Measurements from ENCODE around the gene ALDH1A3.

Gene ALDH1A3

DNA sequence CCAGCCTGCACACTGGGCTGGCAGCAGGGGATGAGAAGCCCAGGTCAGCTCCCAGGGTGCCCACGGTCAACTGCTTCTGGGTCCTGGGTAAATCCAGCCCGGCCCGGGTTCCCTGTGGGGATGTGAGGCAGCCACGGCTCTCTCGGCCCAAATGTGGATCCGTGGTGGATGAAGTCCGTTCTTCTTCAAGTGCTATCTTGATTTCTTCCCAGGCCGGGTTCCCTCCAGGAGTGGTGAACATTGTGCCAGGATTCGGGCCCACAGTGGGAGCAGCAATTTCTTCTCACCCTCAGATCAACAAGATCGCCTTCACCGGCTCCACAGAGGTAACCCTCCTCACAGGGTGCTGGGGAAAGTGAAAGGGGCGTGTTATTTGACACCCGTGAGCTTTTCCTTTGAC, 16.1 kb downstream of the ALDH1A3 start:
- Histone ChIP-seq H3K4me1 (no peaks in the 10 kb centered on the region; the same call in 1 of the 2 replicates), H3K36me3 (no peaks in the 10 kb centered on the region), H3K9me3 (no peaks in the 10 kb centered on the region), H3K4me3 (ENCODE audit: low read depth, low read length) (no peak overlapping the region), H3K27me3 (no peaks in the 10 kb centered on the region)
- TF ChIP-seq, protein P1, sequence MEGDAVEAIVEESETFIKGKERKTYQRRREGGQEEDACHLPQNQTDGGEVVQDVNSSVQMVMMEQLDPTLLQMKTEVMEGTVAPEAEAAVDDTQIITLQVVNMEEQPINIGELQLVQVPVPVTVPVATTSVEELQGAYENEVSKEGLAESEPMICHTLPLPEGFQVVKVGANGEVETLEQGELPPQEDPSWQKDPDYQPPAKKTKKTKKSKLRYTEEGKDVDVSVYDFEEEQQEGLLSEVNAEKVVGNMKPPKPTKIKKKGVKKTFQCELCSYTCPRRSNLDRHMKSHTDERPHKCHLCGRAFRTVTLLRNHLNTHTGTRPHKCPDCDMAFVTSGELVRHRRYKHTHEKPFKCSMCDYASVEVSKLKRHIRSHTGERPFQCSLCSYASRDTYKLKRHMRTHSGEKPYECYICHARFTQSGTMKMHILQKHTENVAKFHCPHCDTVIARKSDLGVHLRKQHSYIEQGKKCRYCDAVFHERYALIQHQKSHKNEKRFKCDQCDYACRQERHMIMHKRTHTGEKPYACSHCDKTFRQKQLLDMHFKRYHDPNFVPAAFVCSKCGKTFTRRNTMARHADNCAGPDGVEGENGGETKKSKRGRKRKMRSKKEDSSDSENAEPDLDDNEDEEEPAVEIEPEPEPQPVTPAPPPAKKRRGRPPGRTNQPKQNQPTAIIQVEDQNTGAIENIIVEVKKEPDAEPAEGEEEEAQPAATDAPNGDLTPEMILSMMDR (IDR thresholded peaks at IDR 0.05; ENCODE audit: low read depth, low read length): no peak
- DNase-seq: no peak

DNA sequence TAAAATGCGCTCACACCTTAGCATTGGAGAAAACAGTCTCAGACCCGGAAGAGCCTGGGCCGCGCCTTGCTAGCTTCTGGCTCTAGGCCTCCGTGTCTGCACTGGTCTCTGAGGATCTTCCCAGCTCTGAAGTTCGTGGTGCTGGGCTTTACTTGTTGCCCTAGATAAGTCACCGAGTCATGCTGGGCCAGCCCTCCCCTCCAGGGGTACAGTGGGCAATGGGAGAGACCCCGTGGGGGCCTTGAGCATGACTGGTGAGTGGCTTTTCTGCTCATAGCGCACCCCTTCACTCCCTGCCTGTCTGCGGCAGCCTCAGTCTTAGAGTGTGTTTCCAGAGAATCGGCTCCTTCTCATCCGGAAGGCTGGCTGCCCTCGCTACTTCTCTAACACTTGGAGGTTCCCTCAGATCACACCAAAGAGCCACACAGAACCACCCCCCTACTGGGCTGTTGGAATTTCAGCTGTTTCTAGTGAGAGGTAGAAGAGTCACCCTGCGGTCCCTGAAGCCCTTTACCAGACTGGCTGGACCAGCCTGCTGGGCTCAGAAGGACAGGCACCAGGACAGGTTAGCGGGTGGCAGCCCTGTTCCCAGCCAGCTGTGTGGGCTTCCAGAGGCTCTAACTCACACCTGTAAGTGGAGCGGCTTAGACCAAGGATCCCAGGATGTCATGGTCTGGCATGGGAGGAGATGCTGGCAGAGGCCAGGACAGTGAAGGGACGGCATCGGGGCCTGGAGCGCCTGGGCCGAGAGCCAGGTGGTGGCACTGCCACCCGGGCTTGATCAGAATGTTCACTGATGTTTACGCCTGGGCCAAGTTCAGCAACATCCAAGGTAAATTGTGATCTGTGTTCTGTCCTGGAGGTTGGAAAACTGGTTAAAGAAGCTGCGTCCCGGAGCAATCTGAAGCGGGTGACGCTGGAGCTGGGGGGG, 17.9 kb downstream of the ALDH1A3 start:
- H3K9me3 ChIP-seq: no peaks in the 10 kb centered on the region
- H3K27me3 ChIP-seq: no peaks in the 10 kb centered on the region
- no peak for DNase-seq
- TF ChIP-seq, protein P1 (IDR thresholded peaks at IDR 0.05; ENCODE audit: low read depth, low read length): no peak
- H3K4me3 ChIP-seq (ENCODE audit: low read depth, low read length): no peak overlapping the region
- peaks cover 7% of the 10 kb centered on the region for H3K4me1 ChIP-seq
- no peaks in the 10 kb centered on the region for H3K36me3 ChIP-seq

DNA sequence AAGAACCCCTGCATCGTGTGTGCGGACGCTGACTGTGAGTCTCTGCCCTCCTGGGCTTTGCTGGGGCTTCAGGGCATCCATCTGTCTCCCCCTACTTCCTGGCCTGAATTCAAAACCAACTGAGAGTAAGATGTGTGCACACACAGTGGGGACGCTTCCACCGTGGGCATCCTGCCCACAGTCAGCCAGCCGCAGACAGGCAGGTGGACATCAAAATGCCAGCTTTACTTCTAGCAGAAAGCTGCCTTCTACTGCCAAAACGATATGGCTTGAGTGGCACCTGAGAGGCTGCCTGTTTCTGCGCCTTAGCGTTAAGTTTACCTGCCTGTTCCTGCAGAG, 18.5 kb downstream of the ALDH1A3 start:
- Histone ChIP-seq H3K36me3 (no peaks in the 10 kb centered on the region), H3K9me3 (no peaks in the 10 kb centered on the region), H3K27me3 (no peaks in the 10 kb centered on the region), H3K4me1 (peaks cover 7% of the 10 kb centered on the region), H3K4me3 (ENCODE audit: low read depth, low read length) (no peak overlapping the region)
- no peak for DNase-seq
- TF ChIP-seq, protein P1 (IDR thresholded peaks at IDR 0.05; ENCODE audit: low read depth, low read length): no peak

DNA sequence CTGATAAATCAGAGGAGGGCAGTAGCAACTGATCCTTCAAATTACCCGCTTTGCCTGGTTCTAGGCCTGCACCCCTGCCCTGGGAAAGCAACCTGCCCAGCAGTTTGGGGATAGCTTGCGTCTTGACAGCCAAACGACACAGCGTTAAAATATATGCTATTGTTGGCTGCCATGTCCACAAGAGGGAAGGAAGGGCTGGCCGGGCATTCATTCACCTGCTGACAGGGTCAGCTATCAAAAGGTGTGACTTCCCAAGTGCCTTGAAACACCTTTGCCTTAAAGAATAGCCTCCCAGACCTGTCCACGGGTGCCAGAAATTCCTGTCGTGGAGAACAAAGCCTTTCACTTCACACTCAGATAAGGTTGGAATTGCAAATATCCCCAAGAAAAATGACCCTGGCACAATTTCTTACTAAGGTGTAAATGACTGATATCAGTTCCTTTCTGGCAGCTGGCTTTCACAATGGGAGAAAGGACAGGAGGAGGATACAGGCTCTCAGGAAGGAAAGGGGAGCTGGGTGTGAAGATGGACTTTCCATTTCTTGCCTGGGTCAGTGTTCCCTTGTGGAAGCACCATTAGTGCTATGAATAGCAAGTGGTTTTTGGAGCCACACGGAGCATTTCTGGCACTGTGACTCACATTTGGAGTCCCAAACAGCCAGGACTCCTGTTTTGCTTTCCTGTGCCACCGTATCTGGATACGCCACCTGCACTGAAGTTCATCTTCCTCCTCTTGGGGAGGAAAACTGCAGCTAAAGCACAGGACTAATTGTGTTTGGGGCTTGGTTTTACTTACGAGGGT, 19.2 kb downstream of the ALDH1A3 start:
- Histone ChIP-seq H3K4me1 (peaks cover 7% of the 10 kb centered on the region), H3K4me3 (ENCODE audit: low read depth, low read length) (no peak overlapping the region), H3K9me3 (no peaks in the 10 kb centered on the region), H3K27me3 (no peaks in the 10 kb centered on the region), H3K36me3 (no peaks in the 10 kb centered on the region)
- TF ChIP-seq, protein P1 (IDR thresholded peaks at IDR 0.05; ENCODE audit: low read depth, low read length): no peak
- no peak for DNase-seq

DNA sequence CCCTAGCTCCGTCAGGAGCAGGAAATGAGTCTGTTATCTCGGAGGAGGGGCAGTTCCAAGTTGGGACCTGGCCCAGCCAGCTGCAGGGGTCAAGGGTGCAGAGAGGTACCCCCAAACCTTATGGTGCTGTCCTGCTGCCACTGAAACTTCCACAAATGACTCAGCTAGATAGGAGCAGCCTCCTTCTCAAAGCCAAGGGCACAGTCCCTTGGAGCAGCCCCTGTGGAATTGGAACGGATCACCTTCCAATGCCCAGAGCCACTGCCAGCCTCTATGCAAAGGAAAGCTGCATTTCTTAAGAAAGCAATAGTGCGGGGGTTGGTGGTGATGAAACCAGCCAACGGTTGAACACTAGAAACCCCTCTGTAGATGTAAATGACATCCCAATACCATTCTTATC, 20.0 kb downstream of the ALDH1A3 start:
- Histone ChIP-seq H3K9me3 (no peaks in the 10 kb centered on the region), H3K4me3 (ENCODE audit: low read depth, low read length) (no peak overlapping the region), H3K27me3 (no peaks in the 10 kb centered on the region), H3K36me3 (no peaks in the 10 kb centered on the region), H3K4me1 (peaks cover 7% of the 10 kb centered on the region)
- DNase-seq: no peak
- TF ChIP-seq, protein P1 (IDR thresholded peaks at IDR 0.05; ENCODE audit: low read depth, low read length): no peak
